Right atrium auricular region (tissue), 2 donors: Measurements from ENCODE around the gene B3GAT3. TPM values are rescaled to one million over a fixed set of nuclear protein-coding genes. Genes with fewer than 3 reads are reported as not detected.

Experiments used
- DNase-seq: peaks from one replicate; pipeline ENCODE4 v3.0.0-alpha.2; 2019; ENCODE audit warnings: low spot score
- H3K27ac ChIP-seq, 2 donors: fragments of 200-600 bp; sonication (generic); 1 replicate in 1 of 2; 2 replicates in 1 of 2; pipeline ENCODE4 v1.5.1; 2016 to 2019
- H3K27me3 ChIP-seq, 2 donors: fragments of 200-600 bp; sonication (generic); one replicate each; pipeline versions ENCODE4 v1.5.1 to v1.6.0; 2017 to 2019
- H3K36me3 ChIP-seq: fragments of 200-600 bp; sonication (generic); one replicate; pipeline ENCODE4 v1.5.1; 2016
- H3K4me1 ChIP-seq, 2 donors: fragments of 200-600 bp; sonication (generic); one replicate each; pipeline versions ENCODE4 v1.5.1 to v1.6.0; 2017 to 2019
- H3K4me3 ChIP-seq, 2 donors: fragments of 200-600 bp; sonication (generic); 1 replicate in 1 of 2; 2 replicates in 1 of 2; pipeline ENCODE4 v1.5.1; 2017 to 2019; ENCODE audit warnings: mild to moderate bottlenecking in 1 of 2, moderate library complexity in 1 of 2
- H3K9me3 ChIP-seq, 2 donors: fragments of 200-600 bp; sonication (generic); one replicate each; pipeline ENCODE4 v1.5.1; 2019
- total RNA-seq, 2 donors: library from RNA; depleted of rRNA; stranded (reverse); fragments of >200 nt; gene quantifications; one replicate each; pipeline ENCODE4 v1.1.0, GENCODE V29; 2016
- TF ChIP-seq, protein P1 (sequence below), 2 donors: fragments of 200-600 bp; sonication (generic); IDR thresholded peaks; one replicate each; pipeline ENCODE4 v1.5.1; 2019; ENCODE audit warnings: antibody characterized with exemption in 2 of 2

Gene B3GAT3
- total RNA-seq, 2 donors from 2014 or later = 12.7 to 14.0 TPM

DNA sequence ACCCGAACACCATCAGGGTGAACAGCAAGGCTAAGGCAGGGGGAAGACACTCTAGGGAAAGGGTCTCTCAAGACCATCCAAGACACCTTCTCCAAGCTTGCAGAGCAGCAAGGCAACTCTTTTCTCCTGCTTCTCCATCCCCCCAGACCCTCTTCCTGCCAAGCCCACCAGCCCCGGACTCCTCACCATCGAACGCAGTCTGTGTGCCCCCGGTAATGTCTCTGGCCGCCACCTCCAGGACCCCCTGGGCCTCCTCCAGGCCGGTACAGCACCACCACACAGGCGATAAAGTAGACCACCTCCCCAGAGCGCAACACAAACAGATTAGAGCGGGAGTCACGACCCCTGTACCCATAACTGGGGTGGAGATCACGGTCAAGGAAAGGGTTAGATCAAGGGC is 13.0 kb downstream of the B3GAT3 start:
- H3K36me3 ChIP-seq = peaks cover 19% of the 10 kb centered on the region
- no peak overlapping the region for H3K27ac ChIP-seq
- no peak for DNase-seq

DNA sequence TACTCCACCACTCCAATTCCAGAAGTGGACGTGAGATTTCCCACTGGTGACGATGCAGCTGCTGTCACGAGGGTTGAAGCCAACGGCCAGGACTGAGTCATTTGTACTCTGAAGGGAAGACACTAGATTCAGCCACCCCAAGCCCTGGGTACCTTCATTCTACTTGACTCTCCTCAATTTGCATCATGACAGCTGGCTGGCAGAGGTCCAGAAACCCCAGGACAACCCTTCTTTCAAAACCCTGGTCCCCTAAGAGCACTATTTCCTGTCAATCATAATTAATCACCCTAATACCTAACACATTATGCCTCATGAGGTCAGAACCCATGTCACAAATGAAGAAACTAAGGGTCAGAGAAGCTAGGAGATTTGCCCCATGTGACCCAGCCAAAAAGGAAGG is 14.1 kb downstream of the B3GAT3 start:
- no peak overlapping the region for H3K4me3 ChIP-seq
- H3K9me3 ChIP-seq = no peaks in the 10 kb centered on the region
- H3K27me3 ChIP-seq = no peaks in the 10 kb centered on the region
- DNase-seq = no peak
- peaks cover 19% of the 10 kb centered on the region for H3K36me3 ChIP-seq
- peaks cover 0 to 29% of the 10 kb centered on the region in 2 donors for H3K4me1 ChIP-seq
- TF ChIP-seq, protein P1, sequence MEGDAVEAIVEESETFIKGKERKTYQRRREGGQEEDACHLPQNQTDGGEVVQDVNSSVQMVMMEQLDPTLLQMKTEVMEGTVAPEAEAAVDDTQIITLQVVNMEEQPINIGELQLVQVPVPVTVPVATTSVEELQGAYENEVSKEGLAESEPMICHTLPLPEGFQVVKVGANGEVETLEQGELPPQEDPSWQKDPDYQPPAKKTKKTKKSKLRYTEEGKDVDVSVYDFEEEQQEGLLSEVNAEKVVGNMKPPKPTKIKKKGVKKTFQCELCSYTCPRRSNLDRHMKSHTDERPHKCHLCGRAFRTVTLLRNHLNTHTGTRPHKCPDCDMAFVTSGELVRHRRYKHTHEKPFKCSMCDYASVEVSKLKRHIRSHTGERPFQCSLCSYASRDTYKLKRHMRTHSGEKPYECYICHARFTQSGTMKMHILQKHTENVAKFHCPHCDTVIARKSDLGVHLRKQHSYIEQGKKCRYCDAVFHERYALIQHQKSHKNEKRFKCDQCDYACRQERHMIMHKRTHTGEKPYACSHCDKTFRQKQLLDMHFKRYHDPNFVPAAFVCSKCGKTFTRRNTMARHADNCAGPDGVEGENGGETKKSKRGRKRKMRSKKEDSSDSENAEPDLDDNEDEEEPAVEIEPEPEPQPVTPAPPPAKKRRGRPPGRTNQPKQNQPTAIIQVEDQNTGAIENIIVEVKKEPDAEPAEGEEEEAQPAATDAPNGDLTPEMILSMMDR (IDR thresholded peaks at IDR 0.05) = no peak
- no peak overlapping the region for H3K27ac ChIP-seq

More for the DNA sequence above, 13.0 kb downstream of the B3GAT3 start:
- TF ChIP-seq, protein P1 (IDR thresholded peaks at IDR 0.05) = no peak
- no peak overlapping the region for H3K4me3 ChIP-seq
- H3K27me3 ChIP-seq = no peaks in the 10 kb centered on the region
- peaks cover 0 to 28% of the 10 kb centered on the region in 2 donors for H3K4me1 ChIP-seq
- H3K9me3 ChIP-seq = no peaks in the 10 kb centered on the region

DNA sequence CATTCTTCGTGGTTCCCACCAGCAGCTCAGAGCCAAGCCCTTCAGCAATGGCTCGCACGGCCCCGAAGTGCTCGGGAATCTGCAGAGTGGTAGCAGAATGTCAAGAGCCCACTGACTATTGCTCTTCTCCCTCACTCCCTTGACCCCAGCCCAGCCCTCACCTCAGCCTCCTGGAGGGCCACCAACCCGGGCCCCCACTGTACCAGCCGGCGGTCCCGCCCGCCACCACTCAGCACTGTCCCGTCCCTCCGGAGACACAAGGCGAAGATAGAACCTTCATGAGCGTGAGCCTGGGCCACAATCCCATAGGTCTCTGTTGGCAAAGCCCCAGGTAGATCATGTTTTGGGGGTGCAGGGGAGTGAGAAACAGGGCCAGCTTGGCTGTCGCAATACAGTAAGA is 15.9 kb downstream of the B3GAT3 start:
- TF ChIP-seq, protein P1 (IDR thresholded peaks at IDR 0.05) = no peak
- DNase-seq = no peak
- Histone ChIP-seq H3K4me3 (no peak overlapping the region), H3K27me3 (no peaks in the 10 kb centered on the region), H3K4me1 (peaks cover 0 to 26% of the 10 kb centered on the region in 2 donors), H3K36me3 (peaks cover 19% of the 10 kb centered on the region), H3K27ac (no peak overlapping the region), H3K9me3 (no peaks in the 10 kb centered on the region)

DNA sequence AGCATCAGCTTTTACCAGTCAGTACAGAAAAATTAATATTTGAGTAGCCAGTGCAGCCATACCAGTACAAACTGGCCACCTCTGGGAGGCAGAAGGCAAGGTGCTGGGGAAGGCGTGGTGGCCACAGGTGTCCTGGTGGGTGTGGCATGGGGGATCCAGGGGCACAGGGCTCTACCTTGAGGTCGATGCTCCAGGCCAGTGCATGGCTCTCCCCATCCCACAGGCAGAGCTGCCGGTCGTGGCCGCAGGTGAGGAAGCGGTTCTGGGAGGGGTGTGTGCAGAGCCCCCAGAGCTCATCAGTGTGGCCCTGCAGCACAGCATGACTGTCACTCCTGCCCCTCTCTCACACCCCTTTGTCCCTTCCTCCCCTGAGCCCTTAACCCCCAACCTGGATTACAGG is 16.3 kb downstream of the B3GAT3 start:
- DNase-seq = no peak
- Histone ChIP-seq H3K9me3 (no peaks in the 10 kb centered on the region), H3K27ac (no peak overlapping the region), H3K36me3 (peaks cover 19% of the 10 kb centered on the region), H3K4me1 (peaks cover 0 to 26% of the 10 kb centered on the region in 2 donors), H3K27me3 (no peaks in the 10 kb centered on the region), H3K4me3 (no peak overlapping the region)
- TF ChIP-seq, protein P1 (IDR thresholded peaks at IDR 0.05) = no peak

DNA sequence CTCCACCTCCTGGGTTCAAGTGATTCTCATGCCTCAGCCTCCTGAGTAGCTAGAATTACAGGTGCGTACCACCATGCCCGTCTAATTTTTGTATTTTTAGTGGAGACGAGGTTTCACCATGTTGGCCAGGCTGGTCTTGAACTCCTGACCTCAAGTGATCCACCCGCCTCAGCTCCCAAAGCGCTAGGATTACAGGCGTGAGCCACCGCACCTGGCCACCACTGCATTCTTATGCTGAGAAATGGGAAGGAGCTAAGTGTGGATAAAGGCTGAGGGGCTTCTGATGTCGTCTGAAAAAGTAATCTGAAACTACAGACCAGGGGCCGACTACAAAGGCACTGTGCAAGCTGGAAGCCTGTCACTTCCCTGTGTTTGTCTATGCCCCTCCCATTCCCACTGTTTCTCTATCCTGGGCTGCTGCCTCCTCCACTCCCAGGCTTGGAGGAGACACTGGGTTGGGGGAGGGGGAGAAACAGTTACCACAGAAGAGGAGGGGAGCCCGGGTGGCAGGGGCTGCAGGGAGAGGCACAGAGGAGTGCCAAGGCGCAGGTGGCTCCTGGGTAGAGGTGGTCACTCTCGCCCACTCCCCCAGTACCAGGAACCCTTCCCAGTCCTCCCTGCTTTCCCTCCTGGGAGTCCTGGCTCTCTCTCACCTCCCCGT is 17.2 kb downstream of the B3GAT3 start:
- Histone ChIP-seq H3K4me3 (no peak overlapping the region), H3K27me3 (no peaks in the 10 kb centered on the region), H3K27ac (no peak overlapping the region), H3K4me1 (peaks cover 0 to 30% of the 10 kb centered on the region in 2 donors), H3K36me3 (peaks cover 19% of the 10 kb centered on the region), H3K9me3 (no peaks in the 10 kb centered on the region)
- TF ChIP-seq, protein P1 (IDR thresholded peaks at IDR 0.05) = no peak
- no peak for DNase-seq
